Cerebellar cortex (tissue), 1 donor: ENCODE results near the gene SPRYD3.
"Not testable (repeated sequence)": the region's sequence is repeated elsewhere in the genome, so short reads cannot be mapped to it uniquely, and the experiment has no call there.

ENCODE experiments used
- DNase-seq: peaks from one replicate; pipeline ENCODE4 v3.0.0-alpha.2; 2015; ENCODE audit warnings: low spot score

Gene SPRYD3

GRCh38 chr12:53079226-53080117 lies at the start of gene SPRYD3:
SPRYD3 (minus strand) TSS chr12:53079390; CDS start chr12:53079333, 57 bp downstream.
- DNase-seq, result peak; percentile 97

GRCh38 chr12:53127169-53127568 lies 48.0 kb upstream of the SPRYD3 start:
- DNase-seq, result no peak

- DNase-seq, result no peak
Observed at GRCh38 chr12:53124352-53124723, 45.1 kb upstream of the SPRYD3 start.

- no peak for DNase-seq
Observed at GRCh38 chr12:53123578-53124351, 44.6 kb upstream of the SPRYD3 start.

- DNase-seq, result no peak
Observed at GRCh38 chr12:53122961-53123468, 43.8 kb upstream of the SPRYD3 start.

GRCh38 chr12:53120685-53121525 lies 41.7 kb upstream of the SPRYD3 start:
- no peak for DNase-seq

- DNase-seq, result no peak
Observed at GRCh38 chr12:53118751-53119300, 39.6 kb upstream of the SPRYD3 start.

- peak; percentile 30 for DNase-seq
Observed at GRCh38 chr12:53115891-53116648, 36.9 kb upstream of the SPRYD3 start.

GRCh38 chr12:53115112-53115890 lies 36.1 kb upstream of the SPRYD3 start:
- DNase-seq, result no peak

GRCh38 chr12:53113951-53114350 lies 34.8 kb upstream of the SPRYD3 start:
- no peak for DNase-seq

GRCh38 chr12:53113136-53113705 lies 34.0 kb upstream of the SPRYD3 start:
- DNase-seq, result no peak

GRCh38 chr12:53112431-53112830 lies 33.2 kb upstream of the SPRYD3 start:
- not testable (repeated sequence) for DNase-seq

- DNase-seq, result no peak
Observed at GRCh38 chr12:53107122-53107521, 27.9 kb upstream of the SPRYD3 start.

- no peak for DNase-seq
Observed at GRCh38 chr12:53105712-53106439, 26.7 kb upstream of the SPRYD3 start.

GRCh38 chr12:53105256-53105655 lies 26.1 kb upstream of the SPRYD3 start:
- no peak for DNase-seq

GRCh38 chr12:53103860-53104305 lies 24.7 kb upstream of the SPRYD3 start:
- DNase-seq, result no peak

- no peak for DNase-seq
Observed at GRCh38 chr12:53102883-53103807, 24.0 kb upstream of the SPRYD3 start, which contains the start of gene SOAT2. SOAT2 (plus strand) TSS chr12:53103486; CDS start chr12:53103578, 92 bp downstream.
